HepG2 (cell line): ENCODE results near the gene CELSR3. TPM values are rescaled to one million over a fixed set of nuclear protein-coding genes. Genes with fewer than 3 reads are reported as not detected.

Source experiments
- ARID2 ChIP-seq: sonication (generic); formaldehyde crosslinking; IDR thresholded peaks from 2 replicates; pipeline ENCODE4 v1.8.1; 2022; ENCODE audit warnings: mild to moderate bottlenecking, missing genetic modification reagents, borderline replicate concordance
- HIVEP1 ChIP-seq: sonication (generic); formaldehyde crosslinking; IDR thresholded peaks from 2 replicates; pipeline ENCODE4 v1.4.0; 2020; ENCODE audit warnings: mild to moderate bottlenecking, missing genetic modification reagents
- IRX3 ChIP-seq: sonication (generic); formaldehyde crosslinking; IDR thresholded peaks from 2 replicates; pipeline ENCODE4 v1.8.1; 2023; ENCODE audit warnings: mild to moderate bottlenecking, low read depth, missing genetic modification reagents, borderline replicate concordance
- KIAA2018 ChIP-seq: sonication (generic); formaldehyde crosslinking; IDR thresholded peaks from 2 replicates; pipeline ENCODE4 v1.5.0; 2020; ENCODE audit warnings: mild to moderate bottlenecking, missing genetic modification reagents, borderline replicate concordance
- NCOR1 ChIP-seq: fragments of 200-600 bp; sonication (generic); IDR thresholded peaks from 2 replicates; pipeline ENCODE4 v1.7.0; 2017; ENCODE audit warnings: antibody characterized with exemption, low read length, borderline replicate concordance
- POLR2AphosphoS5 ChIP-seq: IDR thresholded peaks from 2 replicates; pipeline ENCODE4 v1.6.1; 2012; ENCODE audit warnings: low read depth, low read length
- TFE3 ChIP-seq: IDR thresholded peaks from 2 replicates; pipeline ENCODE4 v1.6.1; 2016
- ZBTB37 ChIP-seq: sonication (generic); formaldehyde crosslinking; IDR thresholded peaks from 2 replicates; pipeline ENCODE4 v1.4.0; 2020; ENCODE audit warnings: mild to moderate bottlenecking, missing genetic modification reagents
- ZBTB44 ChIP-seq: sonication (generic); formaldehyde crosslinking; IDR thresholded peaks from 2 replicates; pipeline ENCODE4 v1.4.0; 2020; ENCODE audit warnings: missing genetic modification reagents
- ZGPAT ChIP-seq: IDR thresholded peaks from 2 replicates; pipeline ENCODE4 v1.6.1; 2016; ENCODE audit warnings: mild to moderate bottlenecking
- ZNF3 ChIP-seq: IDR thresholded peaks from 2 replicates; pipeline ENCODE4 v1.7.0; 2017; ENCODE audit warnings: inconsistent platforms
- ZNF598 ChIP-seq: sonication (generic); formaldehyde crosslinking; IDR thresholded peaks from 2 replicates; pipeline ENCODE4 v1.5.1; 2020; ENCODE audit warnings: mild to moderate bottlenecking, missing genetic modification reagents, borderline replicate concordance
- ZNF737 ChIP-seq: sonication (generic); formaldehyde crosslinking; IDR thresholded peaks from 2 replicates; pipeline ENCODE4 v1.5.0; 2020; ENCODE audit warnings: missing genetic modification reagents, mild to moderate bottlenecking, borderline replicate concordance
- polyA plus RNA-seq, 8 experiments: library from polyadenylated mRNA; depleted of rRNA in 3 of 8; stranded (reverse) in 7 of 8; unstranded in 1 of 8; fragments of >200 nt; fragmentation: Illumina TruSeq in 4 of 8; extraction: Trizol in 4 of 8; gene quantifications; 2 replicates each; pipeline versions ENCODE4 v1.2.1 to v1.2.3, GENCODE V29; 2011 to 2016; ENCODE audit warnings: low read depth in 4 of 8, missing spikeins in 1 of 8, mixed read lengths in 1 of 8; ENCODE audit not compliant: insufficient read depth in 1 of 8
- total RNA-seq, 5 experiments: library from RNA; depleted of rRNA; stranded (reverse); fragments of >200 nt; fragmentation: Illumina TruSeq; extraction: Trizol; gene quantifications; 2 replicates each; pipeline ENCODE4 v1.2.3, GENCODE V29; 2016; ENCODE audit warnings: low read depth in 1 of 5

The CELSR3 gene
- total and polyA plus RNA-seq, 2 of the 13 experiments (the other 11 are each of a cell fraction or from before 2014, with no cell fraction given), result 5.4 to 6.7 TPM

GRCh38 chr3:48609088-48610005 is 53.3 kb downstream of the CELSR3 start, which contains the start of gene UQCRC1 (continued):
- peak; percentile 86 for TF ChIP-seq ZGPAT (CRISPR knock-in tag)
- TF ChIP-seq NCOR1, result no peak
- peak; percentile 88 for TF ChIP-seq POLR2AphosphoS5
- TF ChIP-seq TFE3, result 0 out of 2 replicates have a peak, but pooled peaks have one; percentile 13
- TF ChIP-seq IRX3 (CRISPR knock-in tag), result no peak
- TF ChIP-seq ARID2 (CRISPR knock-in tag), result peak; percentile 85
- TF ChIP-seq ZNF598 (CRISPR knock-in tag), result peak; percentile 59; the same call in 1 of the 2 replicates
- 0 out of 2 replicates have a peak, but pooled peaks have one; percentile 35 for TF ChIP-seq ZBTB37
- peak; percentile 90 for TF ChIP-seq HIVEP1 (CRISPR knock-in tag)
- TF ChIP-seq ZNF3, result no peak
- no peak for TF ChIP-seq KIAA2018 (CRISPR knock-in tag)
- no peak for TF ChIP-seq ZBTB44 (CRISPR knock-in tag)
- peak; percentile 76; the same call in 1 of the 2 replicates for TF ChIP-seq ZNF737 (CRISPR knock-in tag)
